Esophagus muscularis mucosa (tissue), 4 donors: ENCODE results near the gene MRPS15.

ENCODE experiments used
- CTCF ChIP-seq, 3 experiments: fragments of 200-600 bp in 2 of 3; fragments of 450-650 bp in 1 of 3; sonication (generic) in 2 of 3; IDR thresholded peaks; one replicate each; pipeline ENCODE4 v1.5.1; 2017 to 2019; ENCODE audit warnings: antibody characterized with exemption in 3 of 3, mild to moderate bottlenecking in 2 of 3, moderate library complexity in 1 of 3
- EP300 ChIP-seq: sonication (generic); formaldehyde crosslinking; IDR thresholded peaks from one replicate; pipeline ENCODE4 v1.6.1; 2017; ENCODE audit warnings: antibody characterized with exemption
- POLR2A ChIP-seq: fragments of 450-650 bp; IDR thresholded peaks from one replicate; pipeline ENCODE4 v1.6.1; 2017; ENCODE audit warnings: antibody characterized with exemption, moderate library complexity, mild to moderate bottlenecking, low read depth
- POLR2AphosphoS5 ChIP-seq, 2 donors: sonication (generic); formaldehyde crosslinking; IDR thresholded peaks; one replicate each; pipeline ENCODE4 v1.6.1; 2017; ENCODE audit warnings: antibody characterized with exemption in 2 of 2

- TF ChIP-seq CTCF (IDR thresholded peaks at IDR 0.05) (no peak), POLR2AphosphoS5 (IDR thresholded peaks at IDR 0.05) (no peak), POLR2A (no peak), EP300 (no peak)
These were observed 48.7 kb upstream of the MRPS15 start for GRCh38 chr1:36512842-36513241.
